ENCODE results near the gene ELOVL3.
"Not testable (repeated sequence)": the region's sequence is repeated elsewhere in the genome, so short reads cannot be mapped to it uniquely, and the experiment has no call there.

DNA sequence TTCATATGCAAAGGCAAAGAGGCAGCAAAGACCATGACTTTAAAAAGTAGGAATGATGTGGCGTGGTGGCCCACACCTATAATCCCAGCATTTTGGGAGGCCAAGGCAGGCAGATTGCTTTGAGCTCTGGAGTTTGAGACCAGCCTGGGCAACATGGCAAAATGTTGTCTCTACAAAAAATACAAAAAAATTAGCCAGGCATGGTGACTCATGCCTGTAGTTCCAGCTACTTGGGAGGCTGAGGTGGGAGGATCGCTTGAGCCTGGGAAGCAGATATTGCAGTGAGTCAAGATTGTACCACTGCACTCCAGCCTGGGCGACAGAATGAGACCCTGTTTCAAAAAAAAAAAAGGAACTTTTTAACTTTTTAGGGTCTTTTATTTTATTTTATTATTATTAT is 26.4 kb downstream of the ELOVL3 start:
- TF ChIP-seq, protein P1, sequence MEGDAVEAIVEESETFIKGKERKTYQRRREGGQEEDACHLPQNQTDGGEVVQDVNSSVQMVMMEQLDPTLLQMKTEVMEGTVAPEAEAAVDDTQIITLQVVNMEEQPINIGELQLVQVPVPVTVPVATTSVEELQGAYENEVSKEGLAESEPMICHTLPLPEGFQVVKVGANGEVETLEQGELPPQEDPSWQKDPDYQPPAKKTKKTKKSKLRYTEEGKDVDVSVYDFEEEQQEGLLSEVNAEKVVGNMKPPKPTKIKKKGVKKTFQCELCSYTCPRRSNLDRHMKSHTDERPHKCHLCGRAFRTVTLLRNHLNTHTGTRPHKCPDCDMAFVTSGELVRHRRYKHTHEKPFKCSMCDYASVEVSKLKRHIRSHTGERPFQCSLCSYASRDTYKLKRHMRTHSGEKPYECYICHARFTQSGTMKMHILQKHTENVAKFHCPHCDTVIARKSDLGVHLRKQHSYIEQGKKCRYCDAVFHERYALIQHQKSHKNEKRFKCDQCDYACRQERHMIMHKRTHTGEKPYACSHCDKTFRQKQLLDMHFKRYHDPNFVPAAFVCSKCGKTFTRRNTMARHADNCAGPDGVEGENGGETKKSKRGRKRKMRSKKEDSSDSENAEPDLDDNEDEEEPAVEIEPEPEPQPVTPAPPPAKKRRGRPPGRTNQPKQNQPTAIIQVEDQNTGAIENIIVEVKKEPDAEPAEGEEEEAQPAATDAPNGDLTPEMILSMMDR (IDR thresholded peaks at IDR 0.05; ENCODE audit: borderline replicate concordance, extremely low read depth, low read length, poor library complexity, severe bottlenecking), result not testable (repeated sequence)
- not testable (repeated sequence) for TF ChIP-seq EZH2 (IDR thresholded peaks at IDR 0.05; ENCODE audit: borderline replicate concordance, low read depth, low read length, severe bottlenecking)
